CD1c-positive myeloid dendritic cell (primary cell): ENCODE measurements around the gene ADAMTSL1.

Experiments
- DNase-seq: peaks from one replicate; pipeline ENCODE4 v3.0.0-alpha.2; 2016; ENCODE audit errors: extremely low spot score

Gene ADAMTSL1

DNA sequence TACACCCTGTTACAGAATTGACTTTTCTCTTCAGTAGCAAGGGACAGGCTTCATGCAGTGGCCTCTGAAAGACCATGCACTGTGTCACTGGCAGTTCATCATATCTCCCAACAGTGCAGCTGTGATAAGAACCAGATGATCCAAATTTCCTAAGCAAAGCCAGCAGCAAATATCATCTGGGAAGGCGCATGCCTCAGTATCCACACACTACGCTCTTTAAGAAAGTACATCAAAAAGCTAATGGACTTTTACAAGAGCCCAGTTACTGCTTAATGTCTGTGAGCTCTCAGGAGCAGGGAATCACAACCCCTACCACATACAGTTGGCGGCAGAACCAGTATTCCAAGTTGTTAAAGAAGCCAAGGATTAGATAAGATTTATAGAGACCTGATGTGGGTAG is 25.1 kb downstream of the ADAMTSL1 start:
- no peak for DNase-seq

DNA sequence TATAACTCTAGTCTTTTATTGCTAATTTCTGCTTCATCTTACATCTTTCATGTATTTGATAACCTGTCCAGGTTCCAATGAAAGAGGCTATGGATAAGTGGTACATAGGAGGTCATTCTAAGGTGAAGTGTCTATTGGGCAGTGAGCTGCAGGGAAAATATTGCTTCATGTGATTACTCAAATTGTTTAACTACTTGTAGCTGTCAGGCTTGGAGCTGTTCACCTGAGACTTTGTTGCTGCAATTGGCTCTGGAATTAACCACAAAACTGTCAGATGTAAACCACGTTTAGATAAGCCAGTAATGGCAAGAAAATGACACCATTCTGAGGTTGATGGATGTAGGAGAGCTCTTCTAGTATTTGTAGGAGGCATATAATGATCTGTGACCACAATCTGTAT is 26.0 kb downstream of the ADAMTSL1 start:
- DNase-seq: no peak

DNA sequence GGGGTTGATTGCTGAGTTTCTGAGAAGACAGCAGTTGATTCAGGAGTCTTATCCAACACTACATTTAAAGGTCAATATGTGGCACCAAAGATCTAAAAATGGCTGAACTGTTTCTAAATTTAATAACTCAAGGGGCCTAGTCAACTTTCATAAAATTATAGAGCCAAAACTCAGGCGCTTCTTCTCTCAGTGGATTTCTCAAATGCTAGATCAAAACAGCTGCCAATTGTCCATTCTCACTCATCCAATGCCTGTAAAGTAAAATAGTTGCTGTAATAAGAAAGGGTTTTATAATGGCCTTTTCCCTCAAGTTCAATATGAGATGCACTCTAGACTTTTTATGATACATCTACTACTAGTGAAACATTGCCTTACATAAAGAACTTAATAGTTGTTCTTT is 26.5 kb downstream of the ADAMTSL1 start:
- no peak for DNase-seq

DNA sequence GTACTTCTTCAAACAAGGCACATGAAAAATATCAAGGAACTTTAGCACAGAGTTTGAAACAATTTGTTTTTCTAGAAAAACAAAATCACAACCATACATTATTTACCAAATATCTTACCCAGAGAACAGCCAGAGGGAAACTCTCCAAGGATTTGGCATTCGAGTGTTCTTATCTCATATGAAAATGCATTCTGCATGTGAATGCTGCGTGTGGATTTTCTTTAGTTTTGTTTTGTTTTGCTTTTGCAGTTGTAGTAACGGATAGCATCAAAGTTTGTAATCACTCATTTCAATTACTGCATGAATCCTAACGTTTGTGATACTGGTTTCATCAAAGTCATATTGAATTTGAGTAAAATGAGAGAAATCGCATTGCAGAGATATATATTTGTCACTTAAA is 28.0 kb downstream of the ADAMTSL1 start:
- DNase-seq: no peak

DNA sequence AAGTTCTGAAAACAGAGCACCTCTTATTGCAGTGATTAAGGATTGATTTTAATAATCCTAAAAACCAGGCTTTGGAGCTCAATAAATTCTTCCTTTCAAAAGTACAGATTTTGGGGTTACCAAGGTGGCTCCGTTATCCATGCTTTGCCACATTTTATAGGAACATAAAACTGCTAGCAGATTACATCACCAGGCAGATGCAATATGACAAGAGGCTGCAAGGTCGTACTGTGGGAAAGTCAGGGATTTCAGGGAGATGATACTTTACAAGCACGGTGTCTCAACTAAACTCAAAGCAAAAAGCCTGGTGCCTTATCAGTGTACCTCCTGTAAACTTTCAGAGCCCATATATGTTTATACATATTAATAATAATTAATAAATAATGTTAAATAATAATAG is 28.6 kb downstream of the ADAMTSL1 start:
- no peak for DNase-seq

DNA sequence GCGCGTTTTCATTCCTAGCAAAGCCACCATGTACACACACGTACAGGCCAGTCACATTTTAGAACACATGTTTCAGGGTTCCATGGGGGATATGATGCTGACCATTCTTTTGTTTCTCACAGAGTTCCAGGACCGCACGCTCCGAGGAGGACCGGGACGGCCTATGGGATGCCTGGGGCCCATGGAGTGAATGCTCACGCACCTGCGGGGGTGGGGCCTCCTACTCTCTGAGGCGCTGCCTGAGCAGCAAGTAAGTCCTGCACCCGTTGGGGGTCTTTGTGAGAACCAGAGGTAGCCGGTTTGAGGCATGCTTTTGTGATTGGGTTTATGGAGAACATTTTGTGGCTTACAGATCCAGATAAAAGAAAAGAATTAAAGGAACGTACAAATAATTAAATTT is 30.8 kb downstream of the ADAMTSL1 start:
- DNase-seq: no peak

DNA sequence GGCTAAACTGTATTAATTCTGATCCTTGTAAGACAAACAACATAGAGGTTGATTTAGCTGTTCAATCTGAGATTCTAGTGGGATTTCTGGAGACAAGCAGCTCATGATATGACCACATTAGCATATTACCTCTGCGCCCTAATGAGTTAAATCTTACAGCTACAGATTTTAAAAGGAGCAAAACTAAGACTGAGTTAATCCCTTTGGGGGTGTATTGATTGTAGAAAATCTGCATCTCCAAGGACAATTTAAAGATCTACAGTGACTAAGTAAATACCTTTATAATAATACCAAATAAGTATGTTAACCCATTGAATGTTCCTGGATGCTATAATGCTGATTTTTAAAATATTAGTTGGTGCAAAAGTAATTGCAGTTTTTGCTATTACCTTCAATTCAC is 33.2 kb downstream of the ADAMTSL1 start:
- DNase-seq: no peak

DNA sequence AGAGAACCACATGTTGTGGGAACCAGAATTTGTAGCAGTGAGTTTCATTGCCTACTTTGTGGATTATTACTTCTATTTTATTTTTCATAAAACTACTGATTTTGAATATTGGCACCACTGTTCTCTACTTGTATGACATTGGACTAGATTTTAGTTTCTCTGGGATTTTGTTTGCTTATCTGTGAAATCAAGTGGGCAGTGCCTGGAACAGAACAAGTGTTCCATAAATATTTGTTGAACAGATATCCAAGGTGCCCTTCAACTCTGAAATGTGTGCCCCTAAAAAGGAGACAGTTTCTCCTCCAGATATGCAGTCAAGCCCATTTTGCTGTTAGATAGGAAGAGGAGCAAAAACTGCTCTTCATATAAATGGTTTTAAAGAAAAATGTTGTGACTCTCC is 42.6 kb downstream of the ADAMTSL1 start:
- DNase-seq: no peak

DNA sequence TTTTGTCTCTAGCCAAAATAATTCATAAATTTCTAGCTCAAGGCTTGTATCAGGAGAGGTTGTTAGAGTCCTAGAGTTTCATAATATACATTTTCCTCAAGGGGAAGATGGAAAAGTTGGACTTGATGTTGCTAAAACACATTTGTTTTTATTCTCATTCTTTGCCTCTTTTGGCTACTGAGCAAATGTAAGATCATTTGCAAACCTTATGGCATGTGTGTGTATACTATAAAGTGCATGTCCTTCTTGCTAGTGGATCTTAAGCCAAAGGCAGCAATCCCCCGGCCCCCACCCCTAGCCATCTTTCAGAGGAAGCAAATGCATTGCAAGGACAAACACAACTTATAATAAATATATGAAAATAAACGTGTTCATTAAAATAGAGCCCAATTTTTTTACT is 43.0 kb downstream of the ADAMTSL1 start:
- no peak for DNase-seq

DNA sequence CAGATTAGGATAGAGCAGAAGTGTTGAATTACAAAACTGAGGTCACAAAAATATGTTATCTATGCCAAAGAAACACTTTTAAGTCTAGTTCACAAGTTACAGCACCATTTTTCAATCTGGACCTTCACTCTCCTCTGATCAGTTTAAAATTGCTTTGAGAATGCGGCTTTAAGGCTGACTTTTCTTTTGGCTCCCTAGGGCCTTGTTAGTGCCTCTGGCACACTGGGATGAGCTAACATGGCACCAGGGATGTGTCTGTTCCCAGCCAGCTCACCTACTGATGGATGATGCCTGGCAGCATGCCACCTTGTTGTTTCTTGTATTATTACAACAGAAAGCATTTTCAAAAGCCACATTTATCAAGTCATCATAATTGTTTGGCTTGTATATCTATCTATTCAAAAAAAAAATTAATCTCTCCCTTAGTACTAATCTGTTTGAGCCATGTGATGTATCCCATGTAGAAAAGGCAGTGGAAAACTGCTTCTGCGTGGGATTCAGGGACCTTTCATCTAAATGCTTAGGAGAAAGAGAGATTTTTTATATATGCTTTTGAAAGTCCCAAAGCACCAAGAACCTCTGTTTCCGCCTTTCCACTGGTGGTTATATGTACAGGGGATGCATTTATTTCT is 46.6 kb downstream of the ADAMTSL1 start:
- DNase-seq: no peak

DNA sequence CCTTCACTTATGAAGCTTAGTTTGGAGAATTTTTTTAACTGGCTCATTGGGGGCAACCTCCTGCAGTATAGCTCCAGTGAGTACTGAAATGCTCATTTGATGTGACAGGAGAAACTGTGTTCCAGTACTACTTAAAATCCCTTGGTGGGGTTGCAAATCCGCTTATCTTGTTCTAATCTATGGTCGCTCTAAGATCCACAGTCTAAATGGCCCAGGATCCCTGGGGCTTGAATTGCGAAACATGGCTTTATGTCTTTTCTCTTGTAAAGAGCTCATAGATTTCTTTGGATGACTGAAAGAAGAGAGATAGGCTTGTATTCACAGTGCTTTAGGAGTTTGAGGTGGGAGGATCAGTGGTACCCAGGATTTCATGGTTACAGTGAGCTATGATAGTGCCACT is 52.7 kb downstream of the ADAMTSL1 start:
- no peak for DNase-seq

DNA sequence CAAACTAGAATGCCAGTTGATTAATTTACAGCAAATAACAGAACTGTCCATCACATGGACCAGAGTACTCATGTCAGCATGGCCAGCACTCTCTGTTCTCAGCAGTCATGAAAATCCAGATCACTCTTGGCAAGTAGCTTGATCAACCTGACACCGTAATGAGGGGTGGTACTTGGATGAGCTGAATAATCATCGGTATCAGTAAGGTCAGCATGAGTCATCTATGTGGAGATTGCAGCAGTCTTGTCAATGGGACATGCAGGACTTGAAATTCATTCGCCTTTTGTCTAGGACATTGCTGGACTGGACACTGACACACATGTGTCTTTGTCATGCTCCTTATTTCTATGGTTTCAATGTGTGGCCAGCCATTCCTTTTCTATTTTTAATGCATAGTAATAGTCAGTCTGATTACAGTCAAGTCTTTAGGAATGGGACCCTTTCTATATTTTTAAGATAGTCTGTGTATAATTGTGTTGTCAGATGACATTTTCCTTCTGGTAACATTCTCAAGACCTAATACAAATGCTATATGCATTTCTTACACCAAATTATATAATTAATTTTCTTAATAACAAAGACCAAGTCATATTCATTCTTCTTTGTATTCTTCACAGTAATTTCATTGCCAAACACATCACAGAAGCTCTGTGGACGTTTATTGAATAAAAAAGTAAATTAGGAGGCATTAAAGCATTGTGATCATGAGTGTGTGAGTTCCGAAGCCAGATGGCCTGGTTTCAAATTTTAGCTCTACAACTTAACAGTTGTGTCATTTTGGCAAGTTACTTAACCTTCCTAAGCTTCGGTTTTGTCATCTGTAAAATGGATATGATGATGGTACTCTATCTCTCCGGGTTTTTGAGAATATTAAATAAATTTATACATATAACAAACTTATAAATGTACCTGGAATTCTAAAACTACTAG is 57.4 kb downstream of the ADAMTSL1 start:
- DNase-seq: no peak

DNA sequence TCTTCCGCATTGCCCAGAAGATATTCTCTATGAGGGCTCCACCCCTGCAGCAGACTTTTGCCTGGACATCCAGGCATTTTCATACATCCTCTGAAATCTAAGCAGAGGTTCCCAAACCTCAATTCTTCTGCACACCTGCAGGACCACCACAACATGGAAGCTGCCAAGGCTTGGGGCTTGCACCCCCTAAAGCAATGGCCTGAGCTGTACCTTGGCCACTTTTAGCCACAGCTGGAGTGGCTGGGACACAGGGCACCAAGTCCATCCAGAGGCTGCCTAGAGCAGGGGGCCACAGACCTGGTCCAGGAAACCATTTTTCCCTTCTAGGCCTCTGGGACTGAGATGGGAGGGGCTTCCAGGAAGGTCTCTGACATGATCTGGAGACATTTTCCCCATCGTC is 60.7 kb downstream of the ADAMTSL1 start:
- no peak for DNase-seq

DNA sequence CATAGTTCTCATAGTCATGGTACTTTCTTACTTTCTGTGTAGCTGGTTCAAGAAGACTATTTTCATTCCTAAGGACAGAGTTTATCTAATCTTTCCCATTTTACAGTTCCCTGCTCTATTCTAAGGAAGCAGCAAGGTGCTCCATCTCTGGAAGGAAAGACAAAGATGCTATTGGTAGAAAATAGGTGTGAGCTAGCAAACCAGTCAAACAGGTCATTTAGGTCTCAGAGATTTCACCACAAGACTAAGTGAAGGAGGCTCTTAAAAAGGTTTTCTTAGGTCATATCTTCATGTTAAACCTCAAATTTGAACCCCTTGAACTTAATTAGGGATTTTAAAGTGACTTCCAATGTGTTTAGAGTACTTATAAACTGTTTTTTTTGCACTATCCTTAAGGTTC is 62.6 kb downstream of the ADAMTSL1 start:
- DNase-seq: no peak

DNA sequence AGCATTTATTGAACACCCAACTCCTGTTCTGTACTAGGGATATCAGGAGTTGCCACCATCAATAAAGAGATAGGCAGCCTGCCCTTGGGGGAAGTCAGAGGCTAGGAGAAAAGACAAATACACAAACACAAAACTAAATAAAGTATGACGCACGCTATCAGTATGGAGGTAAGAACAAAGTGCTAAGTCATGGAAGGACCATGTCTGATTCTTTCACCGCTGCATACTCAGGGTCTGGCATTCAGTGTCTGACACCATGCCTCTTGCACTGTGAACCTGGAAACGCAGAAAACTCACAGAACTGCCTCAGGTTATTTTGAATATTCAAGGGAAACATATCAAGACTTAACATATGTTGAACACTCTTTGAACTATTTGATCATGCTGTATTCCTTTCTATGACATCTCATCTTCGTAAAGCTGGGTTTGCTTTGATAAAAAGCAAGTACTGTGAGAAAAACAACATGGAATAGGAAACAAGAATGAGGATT is 65.3 kb downstream of the ADAMTSL1 start:
- DNase-seq: no peak

DNA sequence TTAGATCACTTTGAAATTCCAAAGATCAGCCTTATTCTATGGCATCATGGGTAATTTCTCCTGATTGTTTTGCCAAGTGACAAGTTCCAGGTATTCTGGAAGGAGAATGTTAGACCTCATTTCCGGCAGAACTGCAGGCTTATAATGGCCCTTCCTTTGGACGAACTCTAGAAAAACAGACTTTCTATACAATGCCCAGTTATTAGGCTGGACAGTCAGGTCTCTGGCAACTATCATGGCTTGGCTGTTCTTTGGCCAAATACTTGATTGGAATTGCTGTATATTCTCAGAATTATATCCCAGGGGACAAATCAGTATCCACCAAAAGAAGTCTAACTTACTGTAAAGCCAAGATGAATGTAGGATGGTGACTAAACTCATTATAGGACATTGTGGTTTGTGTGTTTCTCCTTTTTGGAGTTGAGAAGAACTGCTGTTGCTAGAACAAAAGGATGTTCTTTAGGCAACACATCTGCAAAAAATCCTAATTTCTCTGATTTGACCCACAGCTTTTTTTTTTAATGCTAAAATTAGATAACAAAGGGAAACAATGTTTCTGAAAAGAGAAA is 69.0 kb downstream of the ADAMTSL1 start:
- no peak for DNase-seq

DNA sequence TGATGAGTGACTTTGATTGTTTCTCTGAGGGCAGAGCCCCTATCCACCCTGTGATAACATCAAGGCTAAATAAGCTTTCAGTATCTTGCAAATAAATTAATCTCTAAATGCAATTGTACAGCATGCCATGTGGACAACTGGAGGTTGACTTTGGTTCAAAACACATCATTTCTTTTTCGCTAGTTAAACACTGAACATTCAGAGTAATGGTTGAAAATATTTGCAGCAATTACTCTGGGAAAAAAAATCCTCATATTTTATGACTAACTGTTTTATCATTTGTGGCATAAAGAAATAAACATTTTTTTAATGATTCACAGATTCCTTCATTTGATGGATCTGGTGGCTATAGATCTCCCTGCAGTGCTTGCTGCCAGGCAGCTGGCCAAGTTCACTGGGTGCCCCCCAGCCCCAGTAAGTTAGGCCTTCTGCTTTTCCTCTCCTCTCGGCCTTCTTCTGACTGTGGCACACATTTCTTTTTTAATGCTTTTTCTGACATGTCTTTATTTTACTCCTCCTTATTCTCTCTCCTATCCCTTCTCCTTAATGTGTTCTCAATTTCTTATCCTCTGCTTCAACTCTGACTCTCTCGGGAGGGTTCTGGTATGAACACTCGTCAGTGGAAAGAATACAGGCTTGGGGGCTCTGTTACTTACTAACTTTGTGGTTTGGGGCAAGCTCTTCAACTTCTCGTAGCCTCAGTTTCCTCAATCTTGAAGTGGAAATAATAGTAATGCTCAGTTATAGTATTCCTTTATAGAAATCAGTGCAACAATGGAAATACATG is 69.6 kb downstream of the ADAMTSL1 start:
- DNase-seq: no peak

DNA sequence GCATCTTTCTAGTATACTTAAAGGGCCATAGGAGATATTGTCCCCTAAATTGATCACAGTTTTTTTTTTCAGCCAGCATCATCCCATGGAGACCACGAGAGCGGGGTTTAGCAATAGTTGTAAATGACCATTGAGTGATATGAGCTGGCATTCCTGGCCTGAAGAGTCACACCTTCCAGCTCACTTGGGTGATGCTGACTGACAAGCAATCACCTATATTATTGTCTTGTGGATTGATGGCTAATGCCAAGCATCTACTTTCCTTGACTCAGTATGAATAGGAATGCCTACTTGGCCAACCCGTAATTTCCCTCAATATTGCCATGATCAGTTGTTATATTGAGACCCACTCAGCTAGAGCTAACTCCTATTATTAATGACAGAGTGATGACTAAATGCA is 70.5 kb downstream of the ADAMTSL1 start:
- DNase-seq: no peak

DNA sequence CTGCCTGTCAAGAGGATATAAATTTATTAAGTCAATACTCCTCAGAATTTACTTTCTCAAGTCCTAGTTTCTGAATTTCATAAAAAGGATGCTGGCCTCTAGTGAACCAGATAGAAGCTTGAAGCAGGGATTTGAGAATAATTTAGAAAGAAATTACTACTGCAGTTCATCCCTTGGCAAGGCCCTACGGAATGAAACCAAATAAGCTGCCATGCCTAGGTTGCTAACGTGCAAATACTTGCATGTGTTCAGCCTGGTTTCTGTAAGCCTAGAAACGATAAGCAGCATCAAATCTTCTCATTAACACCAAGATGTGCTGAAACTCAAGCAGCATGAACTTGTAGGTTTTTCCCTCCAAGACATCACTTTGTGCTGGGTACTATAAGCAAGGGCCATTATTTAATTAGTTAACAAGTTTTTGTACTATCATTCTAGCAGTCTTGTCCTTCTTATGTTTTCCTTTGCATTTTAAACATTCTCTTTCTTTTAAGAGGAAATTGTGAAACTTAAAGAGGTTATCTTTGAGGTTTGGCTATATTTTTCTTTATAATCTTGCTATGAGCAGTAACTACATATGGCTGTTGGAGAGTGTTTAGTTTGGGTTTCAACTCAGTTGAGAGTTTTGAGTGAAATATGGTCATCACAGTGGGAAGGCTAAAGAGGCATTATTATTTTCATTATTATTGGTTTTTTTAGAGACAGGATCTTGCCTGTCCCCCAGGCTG is 71.8 kb downstream of the ADAMTSL1 start:
- DNase-seq: no peak

DNA sequence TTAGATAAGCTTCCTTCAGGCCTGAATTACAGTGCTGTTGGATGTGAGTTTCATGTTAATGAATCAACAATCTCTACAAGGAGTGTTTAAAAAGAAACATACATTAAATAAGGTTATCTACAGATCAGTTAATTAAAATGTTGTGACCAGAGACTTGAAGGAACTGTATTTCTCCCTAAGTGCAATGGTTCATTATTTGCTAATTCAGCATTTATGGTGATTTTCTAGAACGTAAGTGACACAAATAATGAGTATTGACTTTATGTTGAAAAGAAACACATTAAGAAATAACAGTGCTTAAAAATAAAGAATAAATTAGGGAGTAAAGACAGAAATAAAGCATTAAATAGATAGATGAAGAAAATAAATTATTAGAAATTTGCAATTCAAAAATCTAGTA is 74.5 kb downstream of the ADAMTSL1 start:
- no peak for DNase-seq

DNA sequence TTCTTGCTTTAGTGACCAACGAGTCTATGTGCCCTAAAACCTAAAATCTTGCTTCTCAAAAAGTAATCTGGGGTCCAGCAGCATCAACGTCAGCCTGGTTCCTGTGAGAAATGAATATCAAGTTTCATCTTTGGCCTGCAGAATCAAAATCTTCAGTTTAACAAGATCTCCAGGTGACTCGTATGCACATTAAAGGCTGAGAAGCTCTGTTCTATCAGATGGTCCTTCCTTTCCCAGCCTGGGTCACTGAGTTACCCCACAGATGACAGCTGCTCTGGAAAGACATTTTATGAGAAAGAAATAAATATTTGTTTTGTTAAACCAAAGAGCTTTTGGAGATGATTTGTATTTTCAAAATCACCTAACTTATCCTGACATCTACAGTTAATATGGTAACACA is 75.8 kb downstream of the ADAMTSL1 start:
- no peak for DNase-seq
